Midbrain (tissue), 1 donor: ENCODE results near the gene ARID3C.
A peak's percentile ranks its signal among the peaks of the same experiment; 100 is the strongest.
"Not testable (repeated sequence)": the region's sequence is repeated elsewhere in the genome, so short reads cannot be mapped to it uniquely, and the experiment has no call there.

Experiments
- DNase-seq: peaks from one replicate; lab custom pipeline; 2025; lab: John Stamatoyannopoulos, UW

ARID3C gene

GRCh38 chr9:34652602-34653000 lies 23.7 kb upstream of the ARID3C start:
- DNase-seq: no peak

DNA sequence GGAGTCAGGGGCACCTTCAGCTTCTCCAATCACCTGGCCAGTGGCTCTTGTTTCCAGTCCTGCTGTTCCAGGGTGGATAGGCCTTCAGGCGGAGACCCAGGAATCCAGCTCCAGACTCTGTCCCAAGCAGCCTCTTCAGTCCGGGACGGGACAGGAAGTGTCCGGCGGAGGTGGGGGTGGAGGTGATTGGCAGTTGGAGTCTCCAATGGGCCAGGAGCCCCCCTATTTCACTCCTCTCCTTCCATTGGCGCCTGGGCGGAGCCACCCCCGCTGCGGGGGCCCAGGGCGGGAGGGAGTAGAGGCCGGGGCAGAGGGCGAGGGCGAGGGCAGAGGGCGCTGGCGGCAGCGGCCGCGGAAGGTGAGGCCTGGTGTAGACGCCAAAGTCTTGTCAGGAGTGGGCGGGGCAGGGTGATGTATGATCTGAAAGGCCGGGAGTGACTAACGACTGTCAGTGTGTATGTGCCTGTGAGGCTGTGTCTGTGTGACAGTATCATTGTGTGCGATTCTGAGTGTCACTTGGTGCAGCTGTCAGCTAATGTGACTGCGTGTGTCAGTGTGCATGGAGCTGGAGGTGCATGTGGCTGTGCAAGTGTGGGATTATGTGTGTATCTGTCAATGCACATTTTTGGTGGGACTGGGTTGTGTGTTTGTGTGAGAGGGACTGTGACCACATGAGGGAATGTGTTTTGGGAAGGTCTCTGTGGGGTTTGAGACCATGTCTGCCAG lies 23.2 kb upstream of the ARID3C start, which contains the start of gene IL11RA:
IL11RA (plus strand) TSS at position 310 of the 726 bp plus-strand sequence. CDS start 3,033 bp downstream, outside the sequence.
- DNase-seq: peak; percentile 89

DNA sequence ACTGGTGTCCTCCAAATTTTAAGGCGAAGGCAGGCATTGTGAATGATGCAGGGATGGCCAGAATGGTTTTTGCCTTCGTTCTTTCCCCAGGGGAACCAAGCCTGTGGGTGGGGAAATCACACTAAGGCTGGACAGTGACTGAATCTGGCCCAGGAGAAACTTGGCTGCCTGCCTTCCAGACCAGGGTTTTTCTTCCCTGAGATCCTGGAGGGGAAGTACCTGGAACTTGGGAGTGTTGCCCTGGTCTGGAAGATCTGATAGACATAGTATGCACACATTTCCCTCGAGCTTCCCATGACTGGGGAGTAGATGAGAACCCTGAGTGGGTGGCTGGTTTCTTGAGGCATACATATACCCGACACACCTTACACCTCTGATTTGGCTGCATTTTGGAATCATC lies 22.5 kb upstream of the ARID3C start:
- no peak for DNase-seq

- peak; percentile 24 for DNase-seq
Observed at GRCh38 chr9:34650816-34651215, 21.9 kb upstream of the ARID3C start.

- no peak for DNase-seq
Observed at GRCh38 chr9:34648673-34649072, 19.8 kb upstream of the ARID3C start.

GRCh38 chr9:34647651-34648050 lies 18.8 kb upstream of the ARID3C start:
- DNase-seq: no peak

DNA sequence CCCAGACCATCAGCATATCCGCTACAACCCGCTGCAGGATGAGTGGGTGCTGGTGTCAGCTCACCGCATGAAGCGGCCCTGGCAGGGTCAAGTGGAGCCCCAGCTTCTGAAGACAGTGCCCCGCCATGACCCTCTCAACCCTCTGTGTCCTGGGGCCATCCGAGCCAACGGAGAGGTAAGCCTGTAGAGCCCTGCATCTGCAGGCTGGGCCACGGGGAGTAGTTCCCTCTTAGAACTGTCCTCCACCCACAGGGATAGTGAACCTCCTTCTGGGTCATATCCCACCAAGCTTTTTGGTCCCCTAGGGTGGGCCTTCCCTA lies 18.2 kb upstream of the ARID3C start:
- DNase-seq: no peak

GRCh38 chr9:34646211-34647083 lies 17.6 kb upstream of the ARID3C start, which contains the start of gene GALT:
TSS of gene GALT (plus strand) at chr9:34646675. CDS start at chr9:34646705, 30 bp downstream.
- DNase-seq: peak; percentile 89

- no peak for DNase-seq
Observed at GRCh38 chr9:34644766-34645314, 16.0 kb upstream of the ARID3C start.

GRCh38 chr9:34642679-34643078 lies 13.8 kb upstream of the ARID3C start:
- no peak for DNase-seq

DNA sequence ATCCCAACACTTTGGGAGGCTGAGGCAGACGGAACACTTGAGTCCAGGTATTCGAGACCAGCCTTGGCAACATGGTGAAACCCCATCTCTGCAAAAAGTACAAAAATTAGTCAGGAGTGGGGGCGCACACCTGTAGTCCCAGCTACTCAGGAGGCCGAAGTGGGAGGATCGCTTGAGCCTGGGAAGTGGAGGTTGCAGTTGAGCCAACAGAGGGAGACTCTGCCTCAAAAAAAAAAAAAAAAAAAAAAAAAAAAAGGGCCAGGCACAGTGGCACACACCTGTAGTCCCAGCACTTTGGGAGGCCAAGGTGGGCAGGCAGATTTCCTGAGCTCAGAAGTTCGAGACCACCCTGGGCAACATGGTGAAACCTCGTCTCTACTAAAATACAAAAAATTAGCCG lies 10.5 kb upstream of the ARID3C start:
- not testable (repeated sequence) for DNase-seq

DNA sequence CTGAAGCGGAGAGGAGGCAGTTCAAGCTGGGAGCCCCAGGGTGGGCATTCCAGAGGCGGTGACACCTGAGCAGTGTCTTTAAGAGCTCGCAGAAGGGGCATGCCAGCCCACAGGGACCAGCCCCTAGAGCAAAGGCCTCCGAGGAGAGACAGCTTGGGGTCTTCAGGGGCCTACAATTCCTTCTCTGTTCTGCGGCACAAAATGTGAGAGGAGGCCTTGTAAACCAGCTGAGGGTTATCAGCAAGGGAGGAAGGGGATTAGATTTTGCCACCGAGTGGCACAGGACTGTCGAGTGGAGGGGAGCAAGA lies 9.2 kb upstream of the ARID3C start:
- DNase-seq: no peak

GRCh38 chr9:34637356-34638137 lies 8.7 kb upstream of the ARID3C start, which contains the start of gene SIGMAR1:
TSS of gene SIGMAR1 (minus strand) at chr9:34637787. CDS start at chr9:34637697, 90 bp downstream.
- peak; percentile 93 for DNase-seq

DNA sequence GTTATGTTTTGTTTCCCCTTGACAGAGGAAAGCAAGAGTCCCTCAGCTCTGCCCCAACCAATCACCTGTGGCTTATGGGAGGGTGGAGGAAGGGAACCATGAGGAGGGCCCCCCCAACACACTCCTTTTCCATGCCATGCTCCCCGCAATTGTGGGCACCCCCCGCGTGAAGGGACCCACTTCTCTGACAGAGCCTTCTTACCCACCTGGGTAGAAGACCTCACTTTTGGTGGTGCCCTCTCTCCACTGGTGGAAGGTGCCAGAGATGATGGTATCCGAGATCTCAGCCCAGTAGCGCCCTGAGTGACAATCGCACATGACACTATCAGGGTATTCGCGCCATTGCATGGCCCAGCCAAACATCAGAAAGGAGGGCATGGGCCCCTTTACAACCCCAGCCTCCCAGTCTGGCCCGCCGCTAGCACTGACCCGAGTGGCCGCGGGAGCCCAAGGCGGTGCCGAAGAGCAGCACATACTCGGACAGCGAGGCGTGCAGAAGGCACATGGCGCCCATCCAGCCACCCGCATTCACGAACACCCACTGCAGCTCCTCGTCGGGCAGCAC lies 8.0 kb upstream of the ARID3C start:
- DNase-seq: no peak

DNA sequence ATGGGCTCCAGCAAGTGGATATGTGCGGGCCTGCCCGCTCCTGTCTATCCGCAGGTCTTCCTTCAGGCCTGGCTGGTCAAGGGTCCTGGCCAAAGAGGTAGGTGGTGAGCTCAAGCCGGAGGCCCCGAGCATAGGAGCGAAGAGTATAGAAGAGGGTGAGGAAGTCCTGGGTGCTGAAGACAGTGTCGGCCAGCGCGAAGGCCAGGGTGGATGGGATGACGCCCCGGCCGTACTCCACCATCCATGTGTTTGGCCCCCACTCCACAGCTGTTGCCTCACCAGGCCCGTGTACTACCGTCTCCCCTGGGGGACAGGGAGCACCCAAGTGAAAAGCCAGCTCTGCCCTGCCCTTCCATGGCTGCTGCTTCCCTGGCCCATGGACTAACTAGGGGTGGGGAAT lies 6.7 kb upstream of the ARID3C start:
- DNase-seq: no peak

- DNase-seq: no peak
Observed at GRCh38 chr9:34634551-34635248, 5.8 kb upstream of the ARID3C start.

- DNase-seq: peak; percentile 72
Observed at GRCh38 chr9:34633851-34634550, 5.1 kb upstream of the ARID3C start.

DNA sequence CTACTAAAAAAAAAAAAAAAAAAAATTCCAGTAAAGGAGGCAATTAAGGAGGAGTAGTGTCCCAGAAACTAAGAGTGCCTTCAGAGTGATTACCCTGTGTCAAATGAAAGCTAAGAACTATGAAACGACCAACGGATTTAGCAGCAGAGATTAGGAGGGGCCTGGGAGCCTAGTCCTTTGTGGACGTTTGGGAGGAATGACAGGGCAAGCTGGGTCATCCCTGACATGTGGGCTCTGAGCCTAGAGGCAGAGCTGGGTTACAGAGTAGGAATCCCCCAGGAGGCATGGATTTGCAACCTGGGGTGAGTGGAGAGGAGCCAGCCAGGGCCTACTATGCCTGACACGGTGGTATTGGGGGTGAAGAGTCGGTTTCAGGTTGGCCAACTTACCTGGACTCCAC lies 4.3 kb upstream of the ARID3C start:
- DNase-seq: no peak

GRCh38 chr9:34630402-34631154 lies 1.7 kb upstream of the ARID3C start:
- DNase-seq: no peak

GRCh38 chr9:34629491-34629808 lies 584 bp upstream of the ARID3C start:
- no peak for DNase-seq
